Measurements from ENCODE around the gene FLAD1.

Gene FLAD1

DNA sequence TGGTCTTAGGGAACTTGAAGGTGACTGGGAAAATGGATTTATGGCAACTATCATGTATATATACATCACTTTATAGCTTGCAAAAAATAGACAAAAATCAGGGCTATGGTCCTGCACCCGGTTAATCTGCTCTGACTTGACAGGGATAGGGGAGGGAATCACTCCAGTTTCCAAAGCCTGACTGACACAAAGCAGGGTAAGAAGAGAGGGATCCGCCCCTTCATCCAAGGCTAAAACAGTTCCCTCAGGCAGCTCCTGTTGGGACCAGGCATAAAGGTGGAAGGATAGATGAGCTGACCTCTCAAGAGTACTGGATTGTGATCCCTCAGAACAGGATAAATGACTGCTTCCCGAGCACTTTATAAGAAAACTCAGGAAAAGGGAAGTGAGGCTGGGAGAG lies 28.6 kb upstream of the FLAD1 start:
- no peak for DNase-seq (ENCODE audit: low read depth)
- TF ChIP-seq, protein P1, sequence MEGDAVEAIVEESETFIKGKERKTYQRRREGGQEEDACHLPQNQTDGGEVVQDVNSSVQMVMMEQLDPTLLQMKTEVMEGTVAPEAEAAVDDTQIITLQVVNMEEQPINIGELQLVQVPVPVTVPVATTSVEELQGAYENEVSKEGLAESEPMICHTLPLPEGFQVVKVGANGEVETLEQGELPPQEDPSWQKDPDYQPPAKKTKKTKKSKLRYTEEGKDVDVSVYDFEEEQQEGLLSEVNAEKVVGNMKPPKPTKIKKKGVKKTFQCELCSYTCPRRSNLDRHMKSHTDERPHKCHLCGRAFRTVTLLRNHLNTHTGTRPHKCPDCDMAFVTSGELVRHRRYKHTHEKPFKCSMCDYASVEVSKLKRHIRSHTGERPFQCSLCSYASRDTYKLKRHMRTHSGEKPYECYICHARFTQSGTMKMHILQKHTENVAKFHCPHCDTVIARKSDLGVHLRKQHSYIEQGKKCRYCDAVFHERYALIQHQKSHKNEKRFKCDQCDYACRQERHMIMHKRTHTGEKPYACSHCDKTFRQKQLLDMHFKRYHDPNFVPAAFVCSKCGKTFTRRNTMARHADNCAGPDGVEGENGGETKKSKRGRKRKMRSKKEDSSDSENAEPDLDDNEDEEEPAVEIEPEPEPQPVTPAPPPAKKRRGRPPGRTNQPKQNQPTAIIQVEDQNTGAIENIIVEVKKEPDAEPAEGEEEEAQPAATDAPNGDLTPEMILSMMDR (IDR thresholded peaks at IDR 0.05; ENCODE audit: low read depth, low read length, missing control alignments) = no peak
- H3K4me3 ChIP-seq (ENCODE audit: low read depth, low read length) = no peak overlapping the region; the same call in 1 of the 2 replicates

DNA sequence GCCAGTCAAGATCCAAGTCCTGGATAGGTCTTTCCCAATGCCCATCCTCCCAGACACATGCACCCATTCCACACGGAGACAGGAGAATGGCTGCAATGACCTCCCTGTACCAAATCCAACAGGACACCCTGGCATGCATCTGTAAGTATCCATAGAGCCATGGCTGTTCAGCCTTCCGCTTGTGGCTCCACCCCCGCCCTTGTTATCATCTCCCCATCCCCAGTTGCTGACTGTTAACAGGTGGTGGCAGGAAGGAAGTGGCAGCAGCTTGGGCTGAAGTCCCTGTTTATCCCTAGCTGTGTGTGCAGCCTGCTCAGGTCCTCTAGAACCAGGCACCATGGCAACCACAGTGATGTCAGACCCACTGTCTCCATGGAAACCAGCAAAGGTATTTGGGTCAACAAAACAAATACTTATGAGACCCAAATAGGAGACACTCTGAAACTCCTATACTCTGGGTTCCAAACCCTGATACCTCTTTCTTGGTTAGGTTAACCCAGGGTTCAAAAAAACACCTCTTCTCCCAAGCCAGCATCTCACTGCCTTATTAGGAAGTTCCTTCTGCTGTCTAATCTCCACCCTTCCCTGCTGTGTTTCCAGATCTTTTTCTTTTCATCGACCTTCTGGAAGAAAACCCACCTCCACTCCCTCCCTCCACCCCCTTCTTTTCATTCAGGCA lies 28.0 kb upstream of the FLAD1 start:
- TF ChIP-seq, protein P1 (IDR thresholded peaks at IDR 0.05; ENCODE audit: low read depth, low read length, missing control alignments) = no peak
- DNase-seq (ENCODE audit: low read depth) = no peak
- H3K4me3 ChIP-seq (ENCODE audit: low read depth, low read length) = peak overlapping the region; percentile 74

DNA sequence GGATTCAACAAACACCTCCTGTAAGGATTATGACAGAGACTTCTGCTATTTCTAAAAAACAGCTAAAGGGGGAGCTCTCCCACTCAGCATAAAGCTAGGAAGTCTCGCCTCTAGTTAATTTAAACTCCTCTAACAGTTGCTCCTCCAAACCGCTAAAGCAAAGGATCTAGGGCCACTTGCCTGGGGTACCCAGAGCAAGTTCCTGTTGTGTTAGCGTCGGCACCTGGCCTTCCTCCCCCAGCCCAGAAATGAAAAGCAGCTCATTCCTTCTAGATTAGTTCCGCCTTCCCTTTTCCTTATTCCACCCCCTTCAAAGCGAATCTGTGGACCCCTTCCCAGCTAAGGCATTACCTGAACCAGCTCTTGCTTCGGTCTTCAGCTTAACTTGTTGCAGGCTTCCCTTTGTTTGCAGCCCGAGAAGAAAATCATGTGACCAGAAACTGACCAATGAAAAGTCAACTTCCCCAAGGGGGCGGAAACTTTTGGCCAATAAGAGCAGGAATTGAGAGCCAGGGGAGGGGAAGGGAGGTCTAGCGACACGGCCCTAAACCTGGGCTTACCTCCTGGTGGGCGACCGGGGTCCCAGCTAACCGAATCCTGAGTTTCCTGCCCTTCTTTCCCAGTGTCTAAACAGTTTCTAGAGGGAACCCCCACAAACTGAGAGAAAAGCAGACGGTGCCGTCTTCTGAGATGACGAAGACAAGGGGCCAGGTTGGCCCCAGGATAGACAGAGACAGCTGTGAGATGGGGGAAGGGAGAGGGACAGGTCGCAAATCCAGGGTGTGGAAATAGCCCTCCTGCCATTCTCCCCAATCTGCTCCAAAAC lies 27.2 kb upstream of the FLAD1 start, which contains the start of gene PBXIP1:
Gene PBXIP1, minus strand, starts transcription at position 382 of the 826 bp plus-strand sequence. CDS start 2,378 bp downstream, outside the sequence.
- peak within 1 kb of the TSS; percentile 74 for H3K4me3 ChIP-seq (ENCODE audit: low read depth, low read length)
- peak; percentile 79 for DNase-seq (ENCODE audit: low read depth)
- TF ChIP-seq, protein P1 (IDR thresholded peaks at IDR 0.05; ENCODE audit: low read depth, low read length, missing control alignments) = peak; percentile 12

DNA sequence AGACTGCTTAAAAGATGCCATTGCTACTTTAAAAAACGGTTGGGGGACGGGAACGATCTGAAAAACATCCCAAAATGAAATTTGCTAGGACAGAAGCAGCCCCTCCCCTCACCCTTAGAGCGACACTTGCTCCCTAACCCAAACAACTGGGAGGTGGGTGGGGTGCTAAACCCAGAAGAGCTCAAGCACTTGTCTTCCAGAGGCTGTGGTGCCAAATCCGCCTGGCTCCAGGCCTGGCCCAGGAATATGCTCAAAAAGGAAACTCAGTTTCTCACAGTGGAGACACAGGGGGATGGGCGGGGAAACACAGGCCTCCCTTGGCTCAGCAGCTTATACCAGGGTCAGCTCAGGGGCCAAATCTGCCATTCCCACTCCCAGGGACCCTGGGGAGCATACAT lies 26.6 kb upstream of the FLAD1 start:
- TF ChIP-seq, protein P1 (IDR thresholded peaks at IDR 0.05; ENCODE audit: low read depth, low read length, missing control alignments) = no peak
- DNase-seq (ENCODE audit: low read depth) = no peak
- no peak overlapping the region; the same call in none of the 2 replicates for H3K4me3 ChIP-seq (ENCODE audit: low read depth, low read length)

DNA sequence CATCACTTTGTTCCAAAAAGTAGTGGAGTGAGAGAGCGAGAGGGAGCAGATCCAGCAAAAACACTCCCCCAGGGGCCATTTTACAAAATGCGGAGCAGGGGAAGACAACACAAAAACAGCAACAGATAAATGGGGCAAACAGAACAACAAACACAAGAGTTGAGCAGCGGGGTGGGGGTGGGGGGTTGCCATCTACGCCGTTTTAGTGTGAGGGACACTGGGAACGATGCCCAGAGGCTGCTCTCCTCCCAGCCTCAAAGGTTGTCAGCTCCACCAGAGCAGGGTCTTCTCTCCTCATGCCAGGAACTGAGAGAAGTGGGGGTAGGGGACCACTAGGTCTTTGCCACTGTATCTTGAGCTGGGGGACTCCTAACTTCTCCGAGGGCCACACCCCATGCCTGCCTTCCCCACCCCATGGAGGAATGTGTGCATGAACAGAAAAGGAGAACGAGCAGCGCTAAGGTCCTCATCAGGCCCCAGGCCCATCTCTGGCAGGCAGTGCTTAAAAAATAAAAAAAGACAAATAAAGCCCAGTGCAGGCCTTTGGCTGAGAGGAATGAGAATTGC lies 26.0 kb upstream of the FLAD1 start:
- DNase-seq (ENCODE audit: low read depth) = no peak
- TF ChIP-seq, protein P1 (IDR thresholded peaks at IDR 0.05; ENCODE audit: low read depth, low read length, missing control alignments) = no peak
- H3K4me3 ChIP-seq (ENCODE audit: low read depth, low read length) = no peak overlapping the region

DNA sequence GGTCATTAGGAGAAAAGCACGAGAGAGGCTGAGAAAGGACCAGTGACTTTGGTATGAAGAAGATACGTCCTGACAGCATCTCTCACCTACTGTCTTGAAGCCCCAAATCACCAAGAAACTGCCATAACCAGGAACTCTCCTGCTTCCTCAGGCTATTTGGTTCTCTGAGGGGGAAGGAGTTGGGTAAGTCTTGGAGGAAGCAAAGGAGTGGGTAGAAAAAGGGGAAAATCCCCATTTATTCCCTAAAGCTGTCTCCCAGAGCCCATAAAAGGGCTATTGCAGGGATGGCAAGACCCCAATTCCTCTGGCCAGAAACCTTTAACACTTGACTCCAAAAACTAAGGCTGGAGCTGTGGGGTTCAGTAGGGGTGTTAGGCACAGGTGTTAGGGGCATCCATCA lies 25.1 kb upstream of the FLAD1 start:
- no peak for DNase-seq (ENCODE audit: low read depth)
- TF ChIP-seq, protein P1 (IDR thresholded peaks at IDR 0.05; ENCODE audit: low read depth, low read length, missing control alignments) = no peak

More for the DNA sequence above, 25.1 kb upstream of the FLAD1 start:
- no peak overlapping the region for H3K4me3 ChIP-seq (ENCODE audit: low read depth, low read length)
